GM19452 (cell line): ENCODE measurements around the gene KCNH4.
"Not testable (repeated sequence)": the region's sequence is repeated elsewhere in the genome, so short reads cannot be mapped to it uniquely, and the experiment has no call there.

Experiments used
- ATAC-seq: cut with Tn5 transposase; IDR thresholded peaks from one replicate; pipeline ENCODE4 v1.9.1; 2021; ENCODE audit not compliant: unreplicated experiment

Gene KCNH4

GRCh38 chr17:42193969-42194899, 13.3 kb upstream of the KCNH4 start, which contains the start of gene GHDC:
Gene GHDC (minus strand): TSS chr17:42194494. CDS start chr17:42193581, 913 bp downstream.
- ATAC-seq = peak; percentile 89

GRCh38 chr17:42193216-42193968, 12.4 kb upstream of the KCNH4 start:
- ATAC-seq = no peak

- no peak for ATAC-seq
Measured at GRCh38 chr17:42192189-42193126, 11.5 kb upstream of the KCNH4 start.

GRCh38 chr17:42191275-42191608, 10.3 kb upstream of the KCNH4 start:
- ATAC-seq = no peak

- no peak for ATAC-seq
Measured at GRCh38 chr17:42190491-42191274, 9.7 kb upstream of the KCNH4 start.

- ATAC-seq = no peak
Measured at GRCh38 chr17:42189651-42189965, 8.7 kb upstream of the KCNH4 start.

- no peak for ATAC-seq
Measured at GRCh38 chr17:42188749-42189650, 8.1 kb upstream of the KCNH4 start.

GRCh38 chr17:42187833-42188232, 6.9 kb upstream of the KCNH4 start:
- ATAC-seq = no peak

GRCh38 chr17:42186191-42186590, 5.2 kb upstream of the KCNH4 start:
- not testable (repeated sequence) for ATAC-seq

GRCh38 chr17:42185621-42185930, 4.6 kb upstream of the KCNH4 start:
- ATAC-seq = no peak

GRCh38 chr17:42184713-42185620, 4.0 kb upstream of the KCNH4 start, which contains the start of gene HCRT:
Gene HCRT (minus strand): TSS chr17:42185452. CDS start chr17:42185365, 87 bp downstream.
- ATAC-seq = no peak

- peak; percentile 55 for ATAC-seq
Measured at GRCh38 chr17:42183741-42184711, 3.1 kb upstream of the KCNH4 start.

GRCh38 chr17:42182927-42183734, 2.2 kb upstream of the KCNH4 start:
- no peak for ATAC-seq

- no peak for ATAC-seq
Measured at GRCh38 chr17:42181851-42182207, 887 bp upstream of the KCNH4 start.

GRCh38 chr17:42180411-42180921, 476 bp downstream of the KCNH4 start:
- no peak for ATAC-seq

GRCh38 chr17:42179911-42180410, 981 bp downstream of the KCNH4 start:
- no peak for ATAC-seq
